NB4 (cell line): ENCODE measurements around the gene SPACA7.

Source experiments
- DNase-seq: peaks from one replicate; pipeline ENCODE4 v3.0.0; 2010; ENCODE audit warnings: low read depth
- H3K4me3 ChIP-seq: one replicate; pipeline ENCODE4 v1.5.1; 2011; ENCODE audit warnings: mild to moderate bottlenecking, low read depth, low read length, moderate library complexity
- MYC ChIP-seq: IDR thresholded peaks from 2 replicates; pipeline ENCODE4 v1.6.1; 2011; ENCODE audit warnings: low read depth, low read length
- POLR2A ChIP-seq: IDR thresholded peaks from 2 replicates; pipeline ENCODE4 v1.6.1; 2011; ENCODE audit warnings: mild to moderate bottlenecking; ENCODE audit not compliant: insufficient read length; ENCODE audit errors: extremely low read depth
- TF ChIP-seq, protein P1 (sequence below): IDR thresholded peaks from one replicate; pipeline ENCODE4 v1.5.1; 2012; ENCODE audit warnings: low read depth, low read length
- TF ChIP-seq, protein P2 (sequence below): IDR thresholded peaks from 2 replicates; pipeline ENCODE4 v1.6.1; 2011; ENCODE audit warnings: low read depth, low read length

Gene SPACA7, protein sequence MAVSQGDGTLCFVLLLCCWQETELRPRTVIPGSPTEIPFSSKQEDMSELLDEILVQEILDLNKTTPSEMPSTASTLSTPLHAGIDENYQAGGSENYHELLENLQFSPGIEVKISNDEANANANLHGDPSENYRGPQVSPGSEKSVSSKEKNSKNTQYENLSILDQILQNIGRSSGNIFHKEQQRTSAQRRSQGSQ

DNA sequence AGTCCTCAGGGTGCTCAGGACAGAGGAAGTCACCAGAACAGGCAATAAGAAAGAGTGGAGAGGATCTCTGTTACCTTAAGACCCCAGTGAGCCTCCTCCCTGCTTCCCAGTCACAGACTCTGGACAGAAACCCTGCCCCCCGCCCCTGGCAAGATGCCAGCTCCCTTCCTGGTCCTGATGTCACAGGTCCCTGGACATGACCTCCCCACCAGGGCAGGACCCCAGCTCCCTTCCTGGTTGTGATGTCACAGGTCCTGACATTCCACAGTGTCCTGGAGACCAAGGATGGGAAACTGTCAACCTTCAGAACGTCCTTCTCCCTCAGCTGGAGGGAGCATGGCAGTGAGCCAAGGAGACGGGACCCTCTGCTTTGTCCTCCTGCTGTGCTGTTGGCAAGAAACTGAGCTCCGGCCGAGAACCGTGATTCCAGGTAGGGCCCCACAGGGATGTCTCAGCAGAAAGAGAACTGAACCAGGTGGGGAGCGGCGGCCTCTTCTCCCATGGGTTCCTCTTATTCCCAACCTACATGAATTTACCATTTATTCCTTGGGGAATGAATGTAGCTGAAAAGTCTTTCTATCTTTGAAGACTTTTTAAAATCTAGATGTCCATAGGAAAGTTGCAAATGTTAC, at the start of gene SPACA7:
Gene SPACA7 (plus strand): TSS at position 306 of the 632 bp plus-strand sequence. CDS start 31 bp downstream, at position 337.
- no peak for DNase-seq
- TF ChIP-seq POLR2A, result no peak
- TF ChIP-seq, protein P1, sequence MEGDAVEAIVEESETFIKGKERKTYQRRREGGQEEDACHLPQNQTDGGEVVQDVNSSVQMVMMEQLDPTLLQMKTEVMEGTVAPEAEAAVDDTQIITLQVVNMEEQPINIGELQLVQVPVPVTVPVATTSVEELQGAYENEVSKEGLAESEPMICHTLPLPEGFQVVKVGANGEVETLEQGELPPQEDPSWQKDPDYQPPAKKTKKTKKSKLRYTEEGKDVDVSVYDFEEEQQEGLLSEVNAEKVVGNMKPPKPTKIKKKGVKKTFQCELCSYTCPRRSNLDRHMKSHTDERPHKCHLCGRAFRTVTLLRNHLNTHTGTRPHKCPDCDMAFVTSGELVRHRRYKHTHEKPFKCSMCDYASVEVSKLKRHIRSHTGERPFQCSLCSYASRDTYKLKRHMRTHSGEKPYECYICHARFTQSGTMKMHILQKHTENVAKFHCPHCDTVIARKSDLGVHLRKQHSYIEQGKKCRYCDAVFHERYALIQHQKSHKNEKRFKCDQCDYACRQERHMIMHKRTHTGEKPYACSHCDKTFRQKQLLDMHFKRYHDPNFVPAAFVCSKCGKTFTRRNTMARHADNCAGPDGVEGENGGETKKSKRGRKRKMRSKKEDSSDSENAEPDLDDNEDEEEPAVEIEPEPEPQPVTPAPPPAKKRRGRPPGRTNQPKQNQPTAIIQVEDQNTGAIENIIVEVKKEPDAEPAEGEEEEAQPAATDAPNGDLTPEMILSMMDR, result no peak
- TF ChIP-seq MYC, result no peak
- TF ChIP-seq, protein P2, sequence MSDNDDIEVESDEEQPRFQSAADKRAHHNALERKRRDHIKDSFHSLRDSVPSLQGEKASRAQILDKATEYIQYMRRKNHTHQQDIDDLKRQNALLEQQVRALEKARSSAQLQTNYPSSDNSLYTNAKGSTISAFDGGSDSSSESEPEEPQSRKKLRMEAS, result no peak
- no peak within 1 kb of the TSS for H3K4me3 ChIP-seq

DNA sequence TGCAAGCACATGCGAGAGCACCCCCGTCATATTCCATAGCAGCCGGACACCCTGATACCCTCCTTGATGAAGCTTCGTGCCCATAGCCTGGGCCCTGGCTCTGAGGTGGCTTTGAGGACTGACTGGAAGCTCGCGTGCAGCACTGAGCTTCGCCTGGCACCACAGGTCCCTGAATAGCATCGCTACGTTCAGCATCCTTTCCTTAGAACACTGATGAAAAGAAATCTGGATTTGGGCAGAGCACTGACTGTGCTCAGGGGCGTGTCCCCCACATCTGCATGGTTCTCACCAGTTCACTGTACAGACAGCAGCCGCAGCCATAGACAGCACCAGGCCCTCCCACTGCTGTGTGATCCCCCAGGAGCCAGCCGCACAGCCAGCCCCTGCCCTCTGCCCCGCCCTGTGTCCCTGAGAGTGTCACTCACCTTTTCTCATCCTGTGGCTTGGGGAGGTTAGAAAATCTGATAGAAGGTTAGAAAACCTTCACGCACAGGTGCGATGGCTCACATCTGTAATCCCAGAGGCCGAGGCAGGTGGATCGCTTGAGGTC, 49.3 kb upstream of the SPACA7 start:
- DNase-seq, result no peak
- H3K4me3 ChIP-seq, result no peak overlapping the region
- TF ChIP-seq, protein P2, result no peak
- TF ChIP-seq, protein P1, result no peak
- TF ChIP-seq MYC (no peak), POLR2A (no peak)

DNA sequence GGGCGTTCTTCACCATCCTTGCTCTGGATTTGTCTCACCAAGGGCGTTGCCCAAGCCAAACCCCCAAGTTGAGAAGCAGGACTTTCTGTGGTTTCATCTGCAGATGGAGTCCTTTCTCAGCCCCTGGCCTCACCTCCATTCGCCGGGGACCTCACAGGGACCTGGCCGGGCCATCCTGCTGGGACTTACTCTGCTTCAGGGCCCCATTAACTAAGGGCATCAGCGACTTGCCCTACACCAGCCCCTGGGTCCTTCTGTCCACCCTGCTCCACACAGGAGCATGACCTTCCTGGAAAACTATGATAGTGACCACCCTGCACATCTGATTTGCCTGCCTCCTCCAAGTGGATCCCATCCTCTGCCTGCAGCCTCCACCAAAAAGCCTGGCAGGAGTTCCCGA, 47.2 kb upstream of the SPACA7 start:
- H3K4me3 ChIP-seq, result no peak overlapping the region

DNA sequence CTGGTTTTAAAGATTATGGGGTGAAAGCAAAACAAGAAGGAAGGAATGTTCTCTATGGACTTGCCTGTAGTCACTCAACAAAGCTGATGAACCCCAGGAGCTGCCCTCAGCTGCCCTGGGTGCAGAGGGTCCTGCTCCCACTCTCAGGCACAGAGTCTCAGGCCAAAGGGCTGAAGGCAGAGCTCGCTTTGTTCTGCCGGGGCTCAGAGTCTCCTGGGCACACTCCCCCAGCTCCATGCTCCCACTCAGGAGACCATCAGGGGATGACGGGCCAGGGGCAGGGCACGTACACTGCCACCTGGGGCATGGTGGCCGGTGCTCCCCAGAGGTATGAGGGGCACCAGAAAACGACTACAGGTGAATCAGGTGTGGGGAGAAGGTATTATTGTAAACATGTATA, 46.8 kb upstream of the SPACA7 start:
- DNase-seq, result no peak
- no peak overlapping the region for H3K4me3 ChIP-seq
- no peak for TF ChIP-seq MYC
- TF ChIP-seq, protein P2, result no peak
- no peak for TF ChIP-seq POLR2A
- TF ChIP-seq, protein P1, result no peak

More for the DNA sequence above, 47.2 kb upstream of the SPACA7 start:
- TF ChIP-seq MYC, result no peak
- TF ChIP-seq, protein P1, result no peak
- TF ChIP-seq, protein P2, result no peak
- no peak for TF ChIP-seq POLR2A
- DNase-seq, result no peak

DNA sequence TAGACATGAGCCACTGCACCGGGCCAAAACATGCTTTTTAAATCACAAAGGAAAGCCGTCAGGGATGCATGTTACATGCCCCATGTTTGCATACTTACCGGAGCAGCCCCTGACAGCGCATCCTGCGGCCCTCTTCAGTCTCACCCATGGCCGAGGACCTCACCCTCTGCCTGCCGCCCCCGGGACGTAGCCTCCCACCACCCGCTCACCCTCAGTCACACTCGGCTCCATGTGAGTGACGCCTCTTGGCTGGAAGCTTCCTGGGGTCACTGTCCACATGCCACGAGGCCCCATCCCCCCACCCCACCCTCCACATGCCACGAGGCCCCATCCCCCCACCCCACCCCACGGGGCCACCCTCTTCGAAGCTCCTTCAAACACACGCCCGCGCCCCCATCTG, 46.1 kb upstream of the SPACA7 start:
- H3K4me3 ChIP-seq, result no peak overlapping the region
- no peak for TF ChIP-seq MYC
- TF ChIP-seq POLR2A, result no peak
- TF ChIP-seq, protein P1, result no peak
- TF ChIP-seq, protein P2, result no peak

More for the DNA sequence above, 46.1 kb upstream of the SPACA7 start:
- DNase-seq, result no peak
